ENCODE results near the gene C1QTNF4. TPM values are rescaled to one million over a fixed set of nuclear protein-coding genes. Genes with fewer than 3 reads are reported as not detected.

Gene C1QTNF4
- total and polyA plus RNA-seq, 8 donors, result 0.68 to 8.4 (median 1.3) TPM; not detected in 1

- H3K4me1 ChIP-seq, result peaks cover under 1 to 39% (median 17%) of the 10 kb centered on the region in 4 donors
- H3K9me3 ChIP-seq, result no peaks in the 10 kb centered on the region
- H3K4me3 ChIP-seq, result no peak overlapping the region
- H3K36me3 ChIP-seq, result peaks cover 22 to 88% (median 80%) of the 10 kb centered on the region in 4 donors
- no peak for TF ChIP-seq POLR2A (IDR thresholded peaks at IDR 0.05)
- no peak for TF ChIP-seq CTCF (IDR thresholded peaks at IDR 0.05)
- TF ChIP-seq POLR2AphosphoS5 (IDR thresholded peaks at IDR 0.05), result no peak
- no peak for TF ChIP-seq EP300 (IDR thresholded peaks at IDR 0.05)
- H3K27ac ChIP-seq, result no peak overlapping the region
- no peak for DNase-seq
- WGBS, 5 donors, result 68 to 89% (median 83%) methylated on average over 1 of the region's 1 CpG
- intact Hi-C loops (cut with DNase I; ENCODE audit: low total_unique reads), result no loop called here
- H3K27me3 ChIP-seq, result no peaks in the 10 kb centered on the region
These were observed 22.3 kb downstream of the C1QTNF4 start for GRCh38 chr11:47571895-47572294.

- no peak for DNase-seq
- Histone ChIP-seq H3K27me3 (no peaks in the 10 kb centered on the region), H3K36me3 (peaks cover 22 to 83% (median 74%) of the 10 kb centered on the region in 4 donors), H3K4me1 (peaks cover 0 to 39% (median 15%) of the 10 kb centered on the region in 4 donors), H3K9me3 (no peaks in the 10 kb centered on the region), H3K27ac (no peak overlapping the region), H3K4me3 (no peak overlapping the region)
- 75 to 89% (median 87%) methylated on average over 4 of the region's 4 CpGs for WGBS, 5 donors
- TF ChIP-seq POLR2A (IDR thresholded peaks at IDR 0.05), result no peak
- no peak for TF ChIP-seq POLR2AphosphoS5 (IDR thresholded peaks at IDR 0.05)
- no peak for TF ChIP-seq EP300 (IDR thresholded peaks at IDR 0.05)
- no peak for TF ChIP-seq CTCF (IDR thresholded peaks at IDR 0.05)
- intact Hi-C loops (cut with DNase I; ENCODE audit: low total_unique reads), result no loop called here
These were observed 22.9 kb downstream of the C1QTNF4 start for GRCh38 chr11:47571357-47571729.

GRCh38 chr11:47570651-47571356 is 23.4 kb downstream of the C1QTNF4 start:
- intact Hi-C loops (cut with DNase I; ENCODE audit: low total_unique reads), result no loop called here
- no peak overlapping the region for H3K4me3 ChIP-seq
- TF ChIP-seq POLR2AphosphoS5 (IDR thresholded peaks at IDR 0.05) (no peak), CTCF (IDR thresholded peaks at IDR 0.05) (no peak), EP300 (IDR thresholded peaks at IDR 0.05) (no peak), POLR2A (IDR thresholded peaks at IDR 0.05) (no peak)
- H3K27ac ChIP-seq, result no peak overlapping the region
- no peaks in the 10 kb centered on the region for H3K9me3 ChIP-seq
- peaks cover 0 to 43% (median 16%) of the 10 kb centered on the region in 4 donors for H3K4me1 ChIP-seq
- DNase-seq, result no peak
- peaks cover 22 to 78% (median 69%) of the 10 kb centered on the region in 4 donors for H3K36me3 ChIP-seq
- WGBS, 5 donors, result 74 to 91% (median 88%) methylated on average over 3 of the region's 3 CpGs
- no peaks in the 10 kb centered on the region for H3K27me3 ChIP-seq

GRCh38 chr11:47569646-47570045 is 24.6 kb downstream of the C1QTNF4 start:
- intact Hi-C loops (cut with DNase I; ENCODE audit: low total_unique reads), result no loop called here
- H3K36me3 ChIP-seq, result peaks cover 15 to 66% (median 58%) of the 10 kb centered on the region in 4 donors
- no peak for DNase-seq
- peaks cover 5 to 49% (median 22%) of the 10 kb centered on the region in 4 donors for H3K4me1 ChIP-seq
- no peaks in the 10 kb centered on the region for H3K9me3 ChIP-seq
- TF ChIP-seq EP300 (IDR thresholded peaks at IDR 0.05) (no peak), POLR2AphosphoS5 (IDR thresholded peaks at IDR 0.05) (no peak), CTCF (IDR thresholded peaks at IDR 0.05) (no peak), POLR2A (IDR thresholded peaks at IDR 0.05) (no peak)
- whole genome bisulfite sequencing, 5 donors, result 94 to 99% (median 97%) methylated on average over 6 to 7 of the region's 7 CpGs
- H3K27ac ChIP-seq, result no peak overlapping the region
- H3K4me3 ChIP-seq, result no peak overlapping the region
- H3K27me3 ChIP-seq, result no peaks in the 10 kb centered on the region
